DMS79 treated with DMSO at 0.1 percent for 48 hours (cell line): ENCODE results near the gene RPS5.
"Not testable (repeated sequence)": the region's sequence is repeated elsewhere in the genome, so short reads cannot be mapped to it uniquely, and the experiment has no call there.

Source experiments
- DNase-seq: peaks from one replicate; lab custom pipeline; 2025; lab: John Stamatoyannopoulos, UW

The RPS5 gene

DNA sequence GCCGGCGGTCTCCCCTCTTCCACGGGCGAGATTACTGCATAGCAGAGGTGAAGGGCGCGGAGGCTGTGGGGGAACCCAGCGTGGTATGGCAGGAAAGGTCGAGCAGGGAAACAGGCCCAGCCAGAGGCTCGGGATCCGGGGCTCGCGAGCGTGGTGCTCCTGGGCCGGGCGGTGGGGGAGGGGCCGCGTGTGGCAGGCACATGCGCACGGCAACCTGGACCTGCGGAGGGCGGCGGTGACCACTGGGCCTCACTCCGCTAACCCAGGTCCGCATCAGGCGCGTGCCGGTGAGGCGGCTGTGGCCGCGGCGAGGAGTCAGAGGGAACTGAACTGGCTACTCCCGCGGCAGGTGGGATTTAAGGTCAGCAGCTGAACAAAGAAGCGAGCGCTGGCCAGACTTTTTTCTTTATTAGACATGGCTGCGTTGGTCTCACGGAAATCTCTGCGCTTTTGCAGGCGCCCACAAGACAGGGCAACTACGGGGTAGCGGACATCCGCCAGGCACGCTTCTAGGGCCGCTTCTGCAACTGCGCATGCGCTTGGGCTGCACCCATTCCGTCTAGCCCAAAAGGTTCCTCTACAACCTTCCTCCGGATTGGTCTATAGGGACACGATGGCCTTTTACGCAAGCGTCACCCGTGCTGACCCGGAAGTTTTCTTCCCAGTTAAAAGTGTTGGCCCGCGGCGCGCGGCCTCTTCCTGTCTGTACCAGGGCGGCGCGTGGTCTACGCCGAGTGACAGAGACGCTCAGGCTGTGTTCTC lies at the start of gene RPS5:
RPS5 (plus strand) TSS at position 694 of the 762 bp plus-strand sequence. CDS start 869 bp downstream, outside the sequence.
- peak; percentile 97 for DNase-seq

DNA sequence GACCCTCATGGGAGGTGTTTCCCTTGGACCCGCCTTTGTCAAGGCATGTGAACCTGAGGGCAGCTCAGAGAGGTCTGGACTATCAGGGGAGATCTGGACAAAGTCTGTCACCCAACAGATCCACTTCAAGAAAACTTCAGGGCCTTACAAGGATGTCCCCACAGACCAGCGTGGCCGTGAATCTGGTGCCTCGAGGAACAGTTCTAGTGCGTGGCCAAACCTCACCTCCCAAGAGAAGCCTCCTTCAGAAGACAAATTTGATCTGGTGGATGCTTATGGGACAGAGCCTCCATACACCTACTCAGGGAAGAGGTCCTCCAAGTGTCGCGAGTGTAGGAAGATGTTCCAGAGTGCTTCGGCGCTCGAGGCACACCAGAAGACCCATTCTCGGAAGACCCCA lies 48.7 kb upstream of the RPS5 start:
- DNase-seq, result no peak

DNA sequence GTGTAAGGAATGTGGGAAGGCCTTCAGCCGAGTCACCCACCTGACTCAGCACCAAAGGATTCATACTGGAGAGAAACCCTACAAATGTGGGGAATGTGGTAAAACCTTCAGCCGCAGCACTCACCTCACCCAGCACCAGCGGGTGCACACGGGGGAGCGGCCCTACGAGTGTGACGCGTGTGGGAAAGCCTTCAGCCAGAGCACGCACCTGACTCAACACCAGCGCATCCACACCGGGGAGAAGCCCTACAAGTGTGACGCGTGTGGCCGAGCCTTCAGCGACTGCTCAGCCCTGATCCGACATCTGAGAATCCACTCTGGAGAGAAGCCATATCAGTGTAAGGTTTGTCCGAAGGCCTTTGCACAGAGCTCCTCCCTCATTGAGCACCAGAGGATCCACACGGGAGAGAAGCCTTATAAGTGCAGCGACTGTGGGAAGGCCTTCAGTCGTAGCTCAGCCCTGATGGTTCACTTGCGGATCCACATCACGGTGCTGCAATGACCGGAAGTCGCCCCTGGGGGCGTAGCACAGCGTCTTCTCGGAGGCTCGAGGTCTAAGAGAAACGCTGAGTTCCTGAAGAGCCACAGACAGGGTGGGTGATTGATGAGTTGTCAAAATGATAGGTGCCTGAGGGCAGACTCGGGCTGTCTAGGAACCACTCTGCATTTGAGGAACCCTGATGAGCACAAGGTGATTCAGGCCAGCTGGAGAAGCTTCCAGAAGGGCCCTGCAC lies 48.1 kb upstream of the RPS5 start:
- DNase-seq, result no peak

DNA sequence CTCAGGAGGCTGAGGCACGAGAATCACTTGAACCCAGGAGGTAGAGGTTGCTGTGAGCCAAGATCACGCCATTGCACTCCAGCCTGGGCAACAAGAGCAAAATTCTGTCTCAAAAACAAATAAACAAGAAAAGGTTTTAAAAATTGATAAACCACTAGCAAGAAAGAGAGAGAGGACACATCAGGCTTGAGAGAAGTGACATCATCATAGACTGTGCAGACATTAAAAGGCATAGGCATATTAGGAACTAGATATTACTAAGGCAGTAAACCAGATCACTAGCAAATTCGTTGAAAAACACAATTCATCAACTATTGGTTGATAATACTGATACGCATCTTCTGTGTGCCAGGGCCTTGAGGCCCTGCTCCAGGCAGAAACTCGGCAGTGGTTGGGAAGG lies 41.5 kb upstream of the RPS5 start:
- DNase-seq, result no peak

DNA sequence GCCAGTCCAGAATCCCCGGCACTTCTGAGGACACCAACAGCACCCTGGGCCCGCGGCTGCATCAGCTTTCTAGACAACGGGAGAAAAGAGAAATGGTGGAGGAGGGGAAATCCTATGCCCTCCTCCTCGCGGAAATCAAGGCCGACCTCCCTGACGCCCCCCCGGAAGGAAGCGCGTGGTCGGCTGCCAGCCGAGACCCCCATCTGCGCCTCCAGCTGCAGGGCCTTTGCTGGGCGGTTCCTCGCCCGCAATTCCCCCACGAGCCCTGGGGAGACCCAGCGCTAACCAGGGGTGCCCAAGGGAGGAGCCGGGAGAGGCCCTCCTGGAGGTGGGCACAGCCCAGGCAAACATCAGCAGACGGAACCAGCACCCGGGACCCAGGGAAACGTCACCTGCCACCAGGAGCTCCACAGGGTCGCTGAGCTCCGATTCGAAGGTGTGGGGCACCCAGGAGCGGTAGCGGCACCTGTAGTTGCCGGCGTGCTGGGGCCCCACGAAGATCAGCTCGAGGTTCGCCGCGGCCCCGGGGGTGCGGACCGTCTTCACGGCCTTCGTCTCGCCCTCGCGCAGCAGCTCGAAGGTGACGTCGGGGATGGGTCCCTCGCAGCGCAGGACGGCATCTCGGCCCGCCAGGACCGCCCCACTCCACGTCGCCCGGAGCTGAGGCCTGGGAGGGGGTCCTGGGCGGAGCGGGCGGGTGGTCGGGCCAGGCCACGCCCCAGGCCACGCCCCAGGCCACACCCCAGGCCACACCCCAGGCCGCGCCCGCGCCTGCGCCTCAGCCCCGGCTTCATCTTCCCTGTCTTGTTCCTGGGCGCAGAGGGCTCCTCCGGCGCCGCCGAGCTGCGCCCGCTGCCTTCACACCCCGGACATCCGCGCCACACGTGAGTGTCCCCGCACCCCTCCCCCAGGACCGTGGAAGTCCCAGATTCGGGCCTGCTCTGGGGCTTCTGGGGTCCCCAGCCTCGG lies 39.8 kb upstream of the RPS5 start:
- DNase-seq, result peak; percentile 58

DNA sequence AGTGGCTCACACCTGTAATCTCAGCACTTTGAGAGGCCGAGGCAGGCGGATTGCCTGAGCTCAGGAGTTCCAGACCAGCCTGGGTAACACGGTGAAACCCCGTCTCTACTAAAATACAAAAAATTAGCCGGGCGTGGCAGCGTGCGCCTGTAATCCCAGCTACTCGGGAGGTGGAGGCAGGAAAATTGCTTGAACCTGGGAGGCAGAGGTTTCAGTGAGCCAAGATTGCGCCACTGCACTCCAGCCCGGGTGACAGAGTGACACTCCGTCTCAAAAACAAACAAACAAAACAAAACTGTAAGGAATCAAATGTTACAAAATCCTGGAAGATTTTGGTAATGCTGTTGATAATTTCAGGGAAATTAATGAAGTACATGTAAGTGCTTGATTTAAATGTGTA lies 39.0 kb upstream of the RPS5 start:
- DNase-seq, result not testable (repeated sequence)

DNA sequence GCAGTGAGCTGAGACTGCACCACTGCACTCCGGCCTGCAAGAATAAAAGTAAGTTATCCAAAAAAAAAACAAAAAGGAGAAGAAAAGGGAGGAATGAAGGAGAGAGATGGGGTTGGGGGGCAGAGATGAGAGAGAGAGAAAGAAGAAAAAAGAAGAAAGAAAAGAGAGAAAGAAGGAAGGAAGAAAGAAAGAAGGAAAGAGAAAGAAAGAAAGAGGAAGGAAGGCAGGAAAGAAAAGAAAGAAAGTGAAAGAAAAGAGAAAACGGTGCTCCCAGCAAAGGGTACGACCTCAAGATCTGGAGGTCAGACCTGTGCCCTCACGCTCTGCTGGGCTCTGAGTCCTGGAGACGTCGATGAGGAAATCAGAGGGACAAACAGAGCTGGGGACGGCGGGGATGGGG lies 37.5 kb upstream of the RPS5 start:
- no peak for DNase-seq

DNA sequence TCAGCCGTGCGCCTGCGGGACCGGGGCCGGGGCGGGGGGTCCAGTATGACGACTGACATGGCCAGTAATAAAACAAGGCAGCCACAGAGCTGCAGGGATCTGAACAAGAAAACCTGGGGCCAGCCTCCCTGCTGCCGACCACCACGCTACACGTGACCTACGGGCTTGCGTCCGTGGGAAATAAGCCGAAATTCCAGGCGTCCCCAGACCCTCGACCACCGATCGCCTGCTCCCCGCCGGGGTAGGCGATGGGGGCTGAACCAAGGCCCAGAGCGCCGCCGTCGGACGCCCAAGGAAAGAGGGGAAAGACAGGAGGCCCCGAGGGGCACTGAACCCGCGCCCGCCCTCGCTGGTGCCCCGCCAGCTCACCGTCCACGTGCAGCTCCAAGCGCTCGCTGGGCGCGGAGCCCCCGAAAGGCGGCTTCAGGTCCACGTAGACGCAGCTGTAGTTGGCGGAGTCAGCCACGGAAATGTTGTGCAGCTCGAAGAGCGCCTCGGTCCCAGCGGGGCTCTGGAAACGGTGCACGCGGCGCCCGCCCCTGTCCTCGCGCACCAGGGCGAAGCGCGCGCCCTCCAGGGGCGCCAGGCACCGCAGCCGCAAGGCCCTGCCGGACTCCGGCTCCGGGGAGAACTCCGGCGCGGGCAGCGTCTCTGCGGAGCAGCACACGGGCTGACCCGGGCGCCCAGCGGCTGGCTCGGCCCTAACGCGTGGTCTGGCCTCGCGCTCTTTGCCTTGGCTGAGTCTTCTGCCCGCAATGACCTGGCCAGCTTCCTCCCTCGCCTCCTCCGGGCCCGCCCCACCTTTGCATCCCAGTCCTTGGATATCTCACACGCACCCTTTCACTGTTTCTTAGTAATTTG lies 36.8 kb upstream of the RPS5 start:
- DNase-seq, result no peak

DNA sequence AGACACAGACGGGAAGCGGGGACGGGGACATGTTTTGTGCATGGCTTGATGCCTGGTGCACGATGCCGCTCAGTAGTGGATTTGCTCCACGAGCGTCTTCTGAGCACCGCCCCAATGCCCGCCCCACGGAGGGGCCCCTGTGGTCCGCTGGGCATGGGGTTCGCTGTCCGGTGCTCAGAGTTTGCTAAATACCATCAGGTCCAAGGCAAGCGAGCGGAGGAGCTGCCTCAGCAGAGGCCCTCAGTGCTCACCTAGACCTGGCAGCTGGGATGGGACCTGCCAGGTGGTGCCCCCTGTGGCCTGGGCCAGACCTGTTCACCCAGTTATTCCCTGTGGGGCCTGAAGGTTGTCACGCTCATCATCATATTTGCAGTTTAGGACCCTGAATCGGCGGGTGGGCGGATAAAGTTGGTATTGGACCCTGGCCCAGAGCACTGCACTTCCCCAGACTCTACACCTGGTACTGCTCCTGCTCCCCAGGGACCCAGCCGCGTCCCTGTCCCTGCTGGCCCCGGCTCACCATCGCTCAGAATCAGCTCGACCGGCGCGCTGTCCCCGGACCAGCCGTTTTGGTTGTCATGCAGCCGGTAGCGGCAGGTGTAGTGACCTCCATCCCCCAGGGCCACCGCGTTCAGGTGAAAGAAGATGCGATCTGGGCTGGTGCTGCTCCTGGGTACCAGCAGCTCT lies 36.1 kb upstream of the RPS5 start:
- no peak for DNase-seq

DNA sequence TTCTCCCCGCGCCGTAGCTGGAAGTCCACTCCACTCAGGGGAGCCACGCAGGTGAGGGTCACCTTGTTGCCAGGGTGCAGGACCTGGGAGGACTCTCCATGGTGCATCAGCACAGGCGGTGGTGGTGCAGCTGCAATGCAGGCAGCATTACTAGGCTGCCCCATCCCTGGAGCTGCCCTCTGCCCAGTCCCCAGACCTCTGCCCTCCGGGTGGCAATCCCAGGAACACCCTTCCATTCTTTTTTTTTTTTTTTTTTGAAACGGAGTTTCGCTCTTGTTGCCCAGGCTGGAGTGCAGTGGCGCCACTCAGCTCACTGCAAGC lies 35.6 kb upstream of the RPS5 start:
- no peak for DNase-seq

DNA sequence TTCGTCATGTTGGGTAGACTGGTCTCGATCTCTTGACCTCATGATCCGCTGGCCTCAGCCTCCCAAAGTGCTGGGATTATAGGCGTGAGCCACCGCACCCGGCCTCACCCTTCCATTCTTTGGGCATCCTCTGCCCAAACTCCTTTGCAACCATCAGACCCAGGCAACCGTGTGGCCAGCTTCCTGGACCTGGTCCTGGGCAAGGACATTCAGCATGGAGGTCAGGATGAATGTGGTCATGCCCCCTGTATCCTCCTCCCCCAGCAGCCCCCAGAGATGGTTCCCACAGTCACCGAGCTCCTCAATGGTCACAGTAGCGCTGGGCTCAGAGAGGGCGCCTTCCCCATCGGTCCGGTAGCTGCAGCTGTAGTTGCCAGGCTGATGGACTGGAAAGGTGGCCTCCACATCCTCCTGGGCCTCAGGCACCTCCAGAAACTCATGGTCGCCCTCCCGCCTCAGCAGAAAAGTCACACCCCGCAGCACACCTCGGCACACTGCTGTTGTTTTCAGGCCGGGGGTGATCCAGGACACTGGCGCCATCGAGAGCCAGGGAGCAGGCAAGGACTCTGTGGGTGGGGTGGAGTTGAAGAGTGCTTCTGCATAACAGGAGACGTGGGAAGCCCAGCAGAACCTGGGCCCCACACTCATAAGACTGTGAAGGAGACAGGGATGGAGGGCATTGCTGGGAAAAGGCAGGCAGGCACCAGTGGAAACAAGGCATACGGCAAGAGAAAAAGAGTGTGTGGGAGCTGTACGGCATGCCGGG lies 34.9 kb upstream of the RPS5 start:
- DNase-seq, result no peak

DNA sequence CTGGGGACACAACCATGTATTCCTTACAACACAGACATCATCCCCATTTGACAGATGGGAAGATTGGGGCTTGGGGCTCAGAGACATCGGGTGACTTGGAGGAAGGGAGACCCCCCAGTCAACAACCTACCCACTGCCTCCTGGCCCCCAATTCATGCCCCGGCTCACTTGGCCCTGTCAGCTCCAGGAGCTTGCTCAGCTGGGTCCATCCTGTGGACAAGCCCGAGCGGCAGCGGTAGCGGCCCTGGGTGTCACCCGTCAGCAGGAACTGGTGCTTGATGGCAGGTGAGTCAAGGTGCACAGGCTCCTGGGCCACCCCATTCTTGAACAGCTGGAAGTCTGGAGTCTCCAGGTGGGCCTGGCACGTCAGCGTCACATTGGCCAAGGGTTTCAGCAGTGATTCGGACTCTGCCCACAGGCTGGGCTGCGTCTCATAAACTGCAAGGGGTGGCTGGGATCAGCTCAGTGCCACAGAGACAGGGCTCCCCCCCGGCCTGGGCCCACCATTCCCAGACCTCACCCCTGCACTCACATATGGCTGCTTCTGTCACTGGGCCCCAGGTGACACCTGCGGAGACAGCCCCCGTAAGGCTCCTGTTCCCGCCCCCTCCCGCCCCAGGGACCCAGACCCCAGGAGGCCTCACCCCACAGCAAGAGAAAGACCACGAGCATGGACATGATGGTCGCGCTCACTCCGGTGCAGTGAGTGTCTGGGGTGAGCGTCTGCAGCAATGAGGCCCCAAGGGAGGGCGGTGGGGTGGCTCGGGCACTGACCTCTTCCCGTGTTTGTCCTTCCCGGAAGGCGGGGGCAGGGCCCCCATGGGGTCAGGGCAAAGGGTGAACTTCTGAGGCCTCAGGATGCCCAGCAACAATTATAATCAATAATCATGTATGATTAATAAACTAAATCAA lies 34.1 kb upstream of the RPS5 start, which contains the start of gene A1BG:
A1BG (minus strand) TSS at position 733 of the 912 bp plus-strand sequence; CDS start at position 678, 55 bp downstream.
- no peak for DNase-seq

DNA sequence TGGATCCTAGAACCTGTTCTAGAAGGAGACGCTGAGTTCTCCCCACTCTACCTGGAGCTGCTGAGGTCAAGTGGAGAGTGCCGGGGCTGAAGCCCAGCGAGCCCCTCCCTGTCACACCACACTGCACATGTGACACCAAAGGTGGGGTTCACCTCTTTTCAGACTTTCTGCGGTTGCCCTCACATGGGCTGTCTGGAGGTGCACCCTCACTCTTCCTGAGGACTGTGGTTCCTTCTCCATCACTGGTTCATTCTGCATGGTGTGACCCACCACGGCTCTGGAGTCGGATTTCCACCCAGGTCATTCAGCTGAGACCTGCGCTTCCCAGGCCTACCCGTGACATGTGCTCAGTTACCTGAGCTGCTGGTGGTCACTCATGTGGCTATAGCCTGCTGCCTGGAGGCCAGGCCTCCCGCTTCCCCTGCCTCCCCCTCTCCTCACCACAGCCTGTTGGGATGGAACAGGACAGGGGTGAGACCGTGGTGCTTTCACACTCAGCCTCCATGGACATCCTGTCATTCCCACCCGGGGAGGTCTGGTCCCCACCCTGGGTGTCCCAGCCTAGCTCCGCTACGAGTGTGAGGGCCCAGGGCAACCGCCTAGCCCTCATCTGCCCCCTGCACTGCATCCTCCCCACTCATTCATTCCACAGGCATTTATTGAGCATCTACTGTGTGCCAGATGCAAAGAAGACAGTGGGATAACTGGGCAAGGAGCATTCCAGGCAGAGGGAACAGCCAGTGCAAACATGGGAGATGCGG lies 33.2 kb upstream of the RPS5 start:
- no peak for DNase-seq

DNA sequence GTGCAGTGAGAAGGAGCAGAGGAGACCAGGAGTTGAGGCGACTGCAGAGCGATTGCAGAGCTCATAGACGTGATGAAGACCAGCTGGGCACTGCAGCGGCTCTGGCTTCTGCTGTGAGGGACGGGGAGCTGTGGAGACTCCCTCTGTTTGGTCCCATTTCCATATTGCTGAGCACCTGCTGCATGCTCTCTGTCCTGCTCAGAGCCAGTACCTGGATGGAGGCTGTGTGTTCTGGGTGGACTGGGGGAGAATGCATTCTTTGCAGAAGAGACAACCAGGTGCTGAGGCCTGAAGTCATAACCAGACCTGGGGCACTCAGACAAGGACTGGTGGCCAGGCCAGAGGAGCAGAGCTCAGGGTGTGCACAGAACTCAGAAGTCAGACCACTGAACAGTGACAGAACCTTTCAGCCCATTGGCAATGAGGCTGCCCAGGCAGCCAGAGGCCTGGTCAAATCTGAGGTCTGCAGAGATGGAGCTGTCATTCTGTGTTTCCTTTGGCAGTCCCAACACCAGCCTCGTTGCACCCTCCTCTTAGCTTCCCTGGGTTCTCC lies 32.5 kb upstream of the RPS5 start:
- no peak for DNase-seq

DNA sequence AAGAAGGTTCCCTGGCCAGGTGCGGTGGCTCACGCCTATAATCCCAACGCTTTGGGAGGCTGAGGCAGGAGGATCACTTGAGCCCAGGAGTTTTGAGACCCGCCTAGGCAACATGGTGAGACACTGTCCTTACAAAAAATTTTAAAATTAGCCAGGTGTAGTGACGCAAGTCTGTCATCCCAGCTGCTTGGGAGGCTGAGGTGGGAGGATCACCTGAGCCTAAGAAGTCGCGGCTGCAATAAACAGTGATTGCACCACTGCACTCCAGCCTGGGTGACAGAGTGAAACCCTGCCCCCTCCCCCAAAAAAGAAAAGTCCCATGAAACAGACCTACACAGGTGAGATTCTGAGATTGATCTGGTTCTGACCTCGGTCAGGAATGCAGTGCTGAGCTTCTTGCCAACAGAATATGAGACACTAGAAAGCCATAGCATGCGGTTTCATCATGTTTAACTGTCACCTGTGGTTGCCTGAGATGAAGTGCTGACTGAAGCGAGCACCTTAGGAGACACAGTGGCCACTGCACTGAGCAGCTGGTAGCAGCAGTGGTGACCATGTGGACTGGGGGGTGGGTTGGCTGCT lies 31.8 kb upstream of the RPS5 start:
- DNase-seq, result no peak

DNA sequence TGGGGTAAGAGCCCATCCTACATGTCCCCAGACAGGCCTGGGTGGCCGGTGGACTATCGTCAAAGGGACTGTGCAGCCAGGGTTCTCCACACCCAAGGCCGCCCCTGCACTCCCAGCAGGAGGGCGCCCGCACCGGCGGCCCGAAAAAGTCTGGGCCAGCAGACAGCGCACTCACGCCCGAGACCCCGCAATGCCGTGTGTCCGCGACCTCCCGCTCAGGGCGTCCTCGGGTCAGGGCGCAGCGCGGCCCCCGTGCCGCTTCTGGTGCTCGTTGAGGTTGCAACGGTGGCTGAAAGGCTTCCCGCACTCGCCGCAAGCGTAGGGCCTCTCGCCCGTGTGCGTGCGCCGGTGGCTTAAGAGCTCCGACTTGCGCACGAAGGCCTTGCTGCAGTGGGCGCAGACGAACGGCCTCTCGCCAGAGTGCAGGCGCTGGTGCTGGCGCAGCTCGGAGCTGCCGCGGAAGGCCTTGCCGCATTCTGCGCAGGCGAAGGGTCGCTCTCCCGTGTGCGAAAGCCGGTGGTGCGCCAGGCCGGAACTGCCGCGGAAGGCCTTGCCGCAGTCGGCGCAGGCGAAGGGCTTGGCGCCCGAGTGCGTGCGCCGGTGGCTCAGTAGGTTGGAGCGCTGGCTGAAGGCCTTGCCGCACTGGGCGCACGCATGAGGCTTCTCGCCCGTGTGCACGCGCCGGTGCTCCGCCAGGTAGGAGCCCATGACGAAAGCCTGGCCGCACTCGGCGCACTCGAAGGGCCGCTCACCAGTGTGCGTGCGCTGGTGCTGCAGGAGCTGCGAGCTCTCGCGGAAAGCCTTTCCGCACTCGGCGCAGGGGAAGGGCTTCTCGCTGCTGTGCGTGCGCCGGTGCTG lies 30.9 kb upstream of the RPS5 start:
- peak; percentile 32 for DNase-seq
